Fibroblast of the conjunctiva (primary cell): Measurements from ENCODE around the gene EMC9.

Source experiments
- DNase-seq: peaks from one replicate; pipeline ENCODE4 v3.0.0-alpha.2; 2010; ENCODE audit warnings: low read depth

The EMC9 gene

GRCh38 chr14:24141097-24141880 is at the start of gene EMC9:
TSS of gene EMC9 (minus strand) at chr14:24141591. CDS start at chr14:24141304, 287 bp downstream.
- DNase-seq = peak; percentile 99

GRCh38 chr14:24190416-24190815 is 49.0 kb upstream of the EMC9 start:
- no peak for DNase-seq

GRCh38 chr14:24189460-24189859 is 48.1 kb upstream of the EMC9 start:
- DNase-seq = no peak

GRCh38 chr14:24189059-24189375 is 47.6 kb upstream of the EMC9 start:
- DNase-seq = no peak

- DNase-seq = peak; percentile 95
These were observed 47.1 kb upstream of the EMC9 start, which contains the start of gene IPO4 for GRCh38 chr14:24188251-24189058. TSS of gene IPO4 (minus strand) at chr14:24188816. CDS start at chr14:24188787, 29 bp downstream.

GRCh38 chr14:24187539-24187915 is 46.1 kb upstream of the EMC9 start:
- DNase-seq = no peak

- no peak for DNase-seq
These were observed 45.6 kb upstream of the EMC9 start for GRCh38 chr14:24186831-24187538.

GRCh38 chr14:24185741-24186140 is 44.4 kb upstream of the EMC9 start:
- no peak for DNase-seq

GRCh38 chr14:24185026-24185425 is 43.6 kb upstream of the EMC9 start:
- no peak for DNase-seq

GRCh38 chr14:24184104-24184970 is 42.9 kb upstream of the EMC9 start:
- no peak for DNase-seq

GRCh38 chr14:24183014-24183481 is 41.7 kb upstream of the EMC9 start:
- DNase-seq = no peak

GRCh38 chr14:24182110-24182882 is 40.9 kb upstream of the EMC9 start:
- no peak for DNase-seq

- no peak for DNase-seq
These were observed 40.1 kb upstream of the EMC9 start for GRCh38 chr14:24181371-24182077.

- DNase-seq = no peak
These were observed 38.8 kb upstream of the EMC9 start for GRCh38 chr14:24179961-24180796.

GRCh38 chr14:24179294-24179960 is 38.0 kb upstream of the EMC9 start:
- DNase-seq = no peak

- DNase-seq = no peak
These were observed 37.2 kb upstream of the EMC9 start for GRCh38 chr14:24178399-24179178.

GRCh38 chr14:24177891-24178290 is 36.5 kb upstream of the EMC9 start:
- DNase-seq = no peak
